Panc1 (cell line): ENCODE results near the gene MAN2C1. TPM values are rescaled to one million over a fixed set of nuclear protein-coding genes. Genes with fewer than 3 reads are reported as not detected.

ENCODE experiments used
- ATAC-seq: fragments of 200-7000 bp; cut with Tn5 transposase; 2 replicates; pipeline ENCODE4 v1.9.1; 2020; ENCODE audit warnings: mild to moderate bottlenecking, moderate library complexity
- BruUV-seq: library from RNA; stranded (reverse); fragments of 400-500 nt; replicated peaks from 2 replicates; lab custom pipeline; 2021; lab: Mats Ljungman, UMichigan
- CTCF ChIA-PET: fragments of 300-600 bp; sonication (Branson Sonifier 250); formaldehyde crosslinking; loops from one replicate; lab custom pipeline; 2022; ENCODE audit warnings: antibody characterized with exemption; lab: Charles Lee
- POLR2A ChIA-PET: fragments of 300-600 bp; sonication (Branson Sonifier 250); formaldehyde crosslinking; loops from one replicate; lab custom pipeline; 2022; ENCODE audit warnings: antibody characterized with exemption; lab: Charles Lee
- DNase-seq: peaks from one replicate; pipeline ENCODE4 v3.0.0-alpha.2; 2010; ENCODE audit warnings: low read depth, low spot score
- H3K27ac ChIP-seq: 2 replicates; pipeline ENCODE4 v1.5.1; 2011; ENCODE audit warnings: mild to moderate bottlenecking, low read length, inconsistent platforms
- H3K27me3 ChIP-seq: fragments of 200-500 bp; sonication (Bioruptor generic); 2 replicates; pipeline ENCODE4 v1.6.0; 2014; ENCODE audit warnings: low read length, inconsistent platforms; ENCODE audit not compliant: control insufficient read depth, insufficient read depth
- H3K36me3 ChIP-seq: fragments of 200-500 bp; sonication (Bioruptor generic); 2 replicates; pipeline ENCODE4 v1.5.1; 2014; ENCODE audit warnings: inconsistent platforms, mild to moderate bottlenecking, low read length, moderate library complexity; ENCODE audit not compliant: control insufficient read depth, insufficient read depth
- H3K4me1 ChIP-seq: 2 replicates; pipeline ENCODE4 v1.5.1; 2011; ENCODE audit warnings: inconsistent platforms, mild to moderate bottlenecking, low read length, moderate library complexity; ENCODE audit not compliant: control insufficient read depth, insufficient read depth
- H3K4me3 ChIP-seq, 2 experiments: 2 replicates each; pipeline ENCODE4 v1.5.1; 2011 to 2012; ENCODE audit warnings: low read depth in 2 of 2, low read length in 2 of 2, mild to moderate bottlenecking in 2 of 2, inconsistent platforms in 1 of 2, moderate library complexity in 1 of 2
- H3K9me3 ChIP-seq: fragments of 200-500 bp; sonication (Bioruptor generic); 2 replicates; pipeline ENCODE4 v1.5.1; 2014; ENCODE audit warnings: low read depth, mild to moderate bottlenecking, inconsistent platforms, low read length, moderate library complexity; ENCODE audit not compliant: control insufficient read depth, insufficient read depth
- CTCF ChIP-seq: fragments of 450-650 bp; IDR thresholded peaks from 2 replicates; pipeline ENCODE4 v1.5.1; 2017; ENCODE audit warnings: mild to moderate bottlenecking
- POLR2AphosphoS5 ChIP-seq: IDR thresholded peaks from 2 replicates; pipeline ENCODE4 v1.6.1; 2012; ENCODE audit warnings: mild to moderate bottlenecking, low read depth, low read length, moderate library complexity
- REST ChIP-seq, 2 experiments: IDR thresholded peaks; 2 replicates each; pipeline ENCODE4 v1.6.1; 2011 to 2012; ENCODE audit warnings: low read depth in 2 of 2, control low read depth in 1 of 2, low read length in 1 of 2, mild to moderate bottlenecking in 1 of 2, moderate library complexity in 1 of 2; ENCODE audit not compliant: insufficient read depth in 1 of 2
- SIN3A ChIP-seq: IDR thresholded peaks from 2 replicates; pipeline ENCODE4 v1.6.1; 2012; ENCODE audit warnings: low read depth, mild to moderate bottlenecking, low read length, moderate library complexity, borderline replicate concordance; ENCODE audit not compliant: insufficient read depth
- TCF7L2 ChIP-seq: IDR thresholded peaks from 2 replicates; pipeline ENCODE4 v1.6.1; 2011; ENCODE audit warnings: mild to moderate bottlenecking, low read depth, low read length, inconsistent platforms
- in situ Hi-C: cut with HindIII; loops from 2 replicates; pipeline ENCODE4 v1.10.0; 2016; ENCODE audit warnings: low sequenced_read_pairs, low pct_unique_long_range_greater_than_20kb
- intact Hi-C: fragments of 100-400 bp; cut with micrococcal nuclease; formaldehyde crosslinking; loops from one replicate; pipeline ENCODE4 v1.10.0; 2022; ENCODE audit not compliant: unreplicated experiment
- total RNA-seq: library from RNA; stranded (reverse); gene quantifications from one replicate; pipeline ENCODE4 v1.2.1, GENCODE V29; 2021; ENCODE audit not compliant: unreplicated experiment

Gene MAN2C1
- total RNA-seq, 1 experiment from 2014 or later = 127 TPM

GRCh38 chr15:75327491-75327890 is 40.9 kb downstream of the MAN2C1 start:
- TF ChIP-seq POLR2AphosphoS5 (no peak), CTCF (no peak), SIN3A (no peak), REST (IDR thresholded peaks at IDR 0.05; ENCODE audit: insufficient read depth in 1 of 2, low read depth in 2 of 2, low read length in 1 of 2) (no peak), TCF7L2 (no peak)
- no peak overlapping the region for H3K4me3 ChIP-seq
- ChIA-PET POLR2A (no interaction called here), CTCF (interaction anchor here (0.7 kb wide), 1 partner anchor 349 kb away, joined by 5 read pairs; no protein-coding TSS in a partner anchor)
- H3K27me3 ChIP-seq = no peaks in the 10 kb centered on the region
- H3K36me3 ChIP-seq = no peaks in the 10 kb centered on the region
- no peaks in the 10 kb centered on the region for H3K9me3 ChIP-seq
- ATAC-seq (no peak), DNase-seq (no peak)
- intact Hi-C loops (no loop called here), in situ Hi-C loops (no loop called here)
- no TSS peak for BruUV-seq
- no peak overlapping the region for H3K27ac ChIP-seq
- H3K4me1 ChIP-seq = no peaks in the 10 kb centered on the region

GRCh38 chr15:75327005-75327404 is 41.4 kb downstream of the MAN2C1 start:
- in situ Hi-C loops = no loop called here
- H3K9me3 ChIP-seq = no peaks in the 10 kb centered on the region
- ATAC-seq = no peak

More at GRCh38 chr15:75327005-75327404, 41.4 kb downstream of the MAN2C1 start:
- no TSS peak for BruUV-seq
- CTCF ChIA-PET = interaction anchor here (0.6 kb wide), 1 partner anchor 397 kb away, joined by 3 read pairs; a partner anchor contains a TSS
- Histone ChIP-seq H3K36me3 (no peaks in the 10 kb centered on the region), H3K27ac (no peak overlapping the region), H3K4me3 (no peak overlapping the region), H3K4me1 (no peaks in the 10 kb centered on the region), H3K27me3 (no peaks in the 10 kb centered on the region)
- TF ChIP-seq SIN3A (no peak), POLR2AphosphoS5 (no peak), TCF7L2 (no peak), CTCF (no peak), REST (IDR thresholded peaks at IDR 0.05; ENCODE audit: insufficient read depth in 1 of 2, low read depth in 2 of 2, low read length in 1 of 2) (no peak)
- no peak for DNase-seq
- POLR2A ChIA-PET = no interaction called here
- intact Hi-C loops = no loop called here
